H9 (cell line): Measurements from ENCODE around the gene MALSU1. TPM values are rescaled to one million over a fixed set of nuclear protein-coding genes. Genes with fewer than 3 reads are reported as not detected.

Experiments used
- DNase-seq: peaks from one replicate; pipeline ENCODE4 v3.0.0-alpha.2; 2017
- H2AFZ ChIP-seq: one replicate; pipeline ENCODE4 v1.6.1; 2013; ENCODE audit warnings: mild to moderate bottlenecking, low read length, control low read depth, moderate library complexity
- H2AK5ac ChIP-seq: 2 replicates; pipeline ENCODE4 v1.6.1; 2013; ENCODE audit warnings: low read length, control low read depth, mixed read lengths; ENCODE audit not compliant: insufficient read length
- H2BK120ac ChIP-seq: one replicate; pipeline ENCODE4 v1.6.1; 2013; ENCODE audit warnings: low read depth, mild to moderate bottlenecking, low read length, control low read depth, inconsistent platforms; ENCODE audit not compliant: poor library complexity, severe bottlenecking
- H2BK12ac ChIP-seq: 2 replicates; pipeline ENCODE4 v1.6.1; 2013; ENCODE audit warnings: low read length, control low read depth, mixed read lengths, low read depth; ENCODE audit not compliant: insufficient read length
- H2BK15ac ChIP-seq: 2 replicates; pipeline ENCODE4 v1.6.1; 2013; ENCODE audit warnings: low read depth, low read length, control low read depth
- H2BK20ac ChIP-seq: one replicate; pipeline ENCODE4 v1.6.1; 2013; ENCODE audit warnings: low read depth, mild to moderate bottlenecking, low read length, control low read depth, inconsistent platforms; ENCODE audit not compliant: poor library complexity, severe bottlenecking
- H2BK5ac ChIP-seq: 2 replicates; pipeline ENCODE4 v1.6.1; 2013; ENCODE audit warnings: low read length, control low read depth, mixed read lengths; ENCODE audit not compliant: insufficient read length
- H3K14ac ChIP-seq: 2 replicates; pipeline ENCODE4 v1.6.1; 2013; ENCODE audit warnings: low read length, control low read depth; ENCODE audit not compliant: insufficient read depth
- H3K18ac ChIP-seq: 2 replicates; pipeline ENCODE4 v1.6.1; 2013; ENCODE audit warnings: low read depth, mild to moderate bottlenecking, mixed read lengths, low read length, control low read depth; ENCODE audit not compliant: insufficient read length
- H3K23ac ChIP-seq: 2 replicates; pipeline ENCODE4 v1.6.1; 2013; ENCODE audit warnings: low read length, control low read depth, mixed read lengths, low read depth; ENCODE audit not compliant: insufficient read length
- H3K23me2 ChIP-seq: 2 replicates; pipeline ENCODE4 v1.6.1; 2013; ENCODE audit warnings: low read depth, mild to moderate bottlenecking, mixed read lengths, low read length, control low read depth; ENCODE audit not compliant: insufficient read length, poor library complexity, severe bottlenecking
- H3K27ac ChIP-seq: 2 replicates; pipeline ENCODE4 v1.5.1; 2013; ENCODE audit warnings: low read length, control low read depth, mixed read lengths, low read depth; ENCODE audit not compliant: insufficient read length
- H3K27me3 ChIP-seq: 2 replicates; pipeline ENCODE4 v1.6.1; 2013; ENCODE audit warnings: low read length, control low read depth, inconsistent platforms; ENCODE audit not compliant: insufficient read depth
- H3K4ac ChIP-seq: 2 replicates; pipeline ENCODE4 v1.6.1; 2013; ENCODE audit warnings: low read depth, mild to moderate bottlenecking, control low read depth, inconsistent platforms, low read length, moderate library complexity
- H3K4me1 ChIP-seq: 2 replicates; pipeline ENCODE4 v1.6.1; 2013; ENCODE audit warnings: low read length, control low read depth, inconsistent platforms; ENCODE audit not compliant: insufficient read depth
- H3K4me2 ChIP-seq: 2 replicates; pipeline ENCODE4 v1.6.1; 2013; ENCODE audit warnings: low read length, control low read depth, mixed read lengths; ENCODE audit not compliant: insufficient read length, insufficient read depth
- H3K56ac ChIP-seq: 2 replicates; pipeline ENCODE4 v1.6.1; 2013; ENCODE audit warnings: low read depth, mild to moderate bottlenecking, mixed read lengths, low read length, control low read depth; ENCODE audit not compliant: insufficient read length
- H3K79me1 ChIP-seq: 2 replicates; pipeline ENCODE4 v1.6.1; 2013; ENCODE audit warnings: low read depth, mild to moderate bottlenecking, moderate library complexity, low read length, control low read depth, inconsistent platforms; ENCODE audit not compliant: insufficient read depth, poor library complexity, severe bottlenecking
- H3K79me2 ChIP-seq: 2 replicates; pipeline ENCODE4 v1.6.1; 2013; ENCODE audit warnings: low read length, control low read depth, inconsistent platforms; ENCODE audit not compliant: insufficient read depth
- H3K9ac ChIP-seq: 2 replicates; pipeline ENCODE4 v1.6.1; 2013; ENCODE audit warnings: low read length, control low read depth, mixed read lengths; ENCODE audit not compliant: insufficient read length; ENCODE audit errors: extremely low read depth
- H3K9me3 ChIP-seq: one replicate; pipeline ENCODE4 v1.6.1; 2013; ENCODE audit warnings: low read depth, low read length, inconsistent platforms; ENCODE audit not compliant: control insufficient read depth
- H3T11ph ChIP-seq: one replicate; pipeline ENCODE4 v1.6.1; 2013; ENCODE audit warnings: mild to moderate bottlenecking, low read length, control low read depth, inconsistent platforms
- H4K20me1 ChIP-seq: one replicate; pipeline ENCODE4 v1.6.1; 2013; ENCODE audit not compliant: control insufficient read depth, insufficient read length, insufficient read depth
- H4K5ac ChIP-seq: 2 replicates; pipeline ENCODE4 v1.6.1; 2013; ENCODE audit warnings: low read depth, mild to moderate bottlenecking, mixed read lengths, low read length, control low read depth; ENCODE audit not compliant: insufficient read length
- H4K8ac ChIP-seq: replicated peaks from 2 replicates; pipeline ENCODE4 v1.6.1; 2013; ENCODE audit warnings: low read length, control low read depth, mixed read lengths, low read depth; ENCODE audit not compliant: insufficient read length
- H4K91ac ChIP-seq: 2 replicates; pipeline ENCODE4 v1.6.1; 2013; ENCODE audit warnings: low read depth, mild to moderate bottlenecking, moderate library complexity, mixed read lengths, low read length, control low read depth; ENCODE audit not compliant: insufficient read length
- H3K27ac Mint-ChIP-seq, 3 experiments: 2 replicates in 2 of 3; 3 replicates in 1 of 3; pipeline ENCODE4 v1.8.0; 2020 to 2021; ENCODE audit warnings: mixed read lengths in 3 of 3, mild to moderate bottlenecking in 1 of 3, moderate library complexity in 1 of 3
- H3K27me3 Mint-ChIP-seq: 2 replicates; pipeline ENCODE4 v1.8.0; 2021; ENCODE audit warnings: low read depth, mild to moderate bottlenecking, moderate library complexity, mixed read lengths
- H3K36me3 Mint-ChIP-seq, 3 experiments: 2 replicates in 2 of 3; 3 replicates in 1 of 3; pipeline ENCODE4 v1.8.0; 2020 to 2021; ENCODE audit warnings: low read depth in 3 of 3, mixed read lengths in 3 of 3; ENCODE audit not compliant: insufficient read depth in 1 of 3
- H3K4me1 Mint-ChIP-seq, 2 experiments: 2 replicates each; pipeline ENCODE4 v1.8.0; 2020; ENCODE audit warnings: mixed read lengths in 2 of 2
- H3K4me3 Mint-ChIP-seq, 2 experiments: 2 replicates in 1 of 2; 3 replicates in 1 of 2; pipeline ENCODE4 v1.8.0; 2020 to 2021; ENCODE audit warnings: mild to moderate bottlenecking in 2 of 2, mixed read lengths in 2 of 2, moderate library complexity in 1 of 2
- H3K9me3 Mint-ChIP-seq, 2 experiments: 2 replicates in 1 of 2; 3 replicates in 1 of 2; pipeline ENCODE4 v1.8.0; 2020; ENCODE audit warnings: mild to moderate bottlenecking in 2 of 2, mixed read lengths in 2 of 2, moderate library complexity in 1 of 2
- total RNA-seq: library from RNA; stranded (reverse); gene quantifications from 2 replicates; pipeline ENCODE4 v1.2.1, GENCODE V29; 2021
- TF ChIP-seq, protein P1 (sequence below): fragments of 200-600 bp; sonication (generic); conservative IDR thresholded peaks from 3 replicates; pipeline ENCODE4 v1.8.0; 2021; ENCODE audit warnings: antibody characterized with exemption, mild to moderate bottlenecking

Gene MALSU1
- total RNA-seq, 1 experiment from 2014 or later, result 83.4 TPM

DNA sequence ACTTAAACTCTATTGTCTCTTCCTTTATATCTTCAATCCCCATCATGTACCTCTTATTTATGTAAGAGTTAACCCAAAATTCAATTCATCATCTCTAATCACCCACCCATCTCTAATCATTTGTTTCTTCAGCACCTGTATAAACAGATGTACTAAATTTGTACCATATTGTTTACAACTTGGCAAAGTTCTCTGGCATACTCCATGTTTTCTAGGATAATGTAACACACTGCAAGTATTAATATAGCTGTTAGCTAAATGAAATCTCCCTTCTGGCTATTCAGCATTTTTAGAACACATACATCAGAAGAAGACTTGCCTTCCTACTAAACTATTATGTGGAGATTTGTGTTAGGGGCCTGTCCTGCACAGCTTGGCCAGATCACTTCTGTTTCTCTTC lies 33.1 kb downstream of the MALSU1 start:
- DNase-seq, result no peak
- H3K4me3 Mint-ChIP-seq, result no peak overlapping the region
- H3K79me2 ChIP-seq, result no peaks in the 10 kb centered on the region

More for the DNA sequence above, 33.1 kb downstream of the MALSU1 start:
- Histone ChIP-seq H4K20me1 (no peaks in the 10 kb centered on the region), H2BK5ac (no peak overlapping the region), H3K4ac (no peak overlapping the region), H4K91ac (no peak overlapping the region), H2AK5ac (no peak overlapping the region), H4K8ac (no peak overlapping the region), H3K79me1 (no peaks in the 10 kb centered on the region), H2BK120ac (no peak overlapping the region), H2AFZ (no peak overlapping the region), H3K9me3 (no peaks in the 10 kb centered on the region), H2BK12ac (no peak overlapping the region), H2BK20ac (no peak overlapping the region), H3K4me2 (no peak overlapping the region), H3K27ac (no peak overlapping the region), H3K27me3 (no peaks in the 10 kb centered on the region), H3K14ac (no peak overlapping the region), H3K56ac (no peak overlapping the region), H3K9ac (no peak overlapping the region), H3T11ph (no peak overlapping the region), H3K23ac (no peak overlapping the region), H3K18ac (no peak overlapping the region), H4K5ac (no peak overlapping the region), H2BK15ac (no peak overlapping the region), H3K4me1 (no peaks in the 10 kb centered on the region), H3K23me2 (no peaks in the 10 kb centered on the region)
- peaks cover 65 to 95% (median 93%) of the 10 kb centered on the region in 3 experiments for H3K36me3 Mint-ChIP-seq
- H3K9me3 Mint-ChIP-seq, result peaks cover 0 to 3% of the 10 kb centered on the region in 2 experiments; a peak in 2 of 5 replicates
- TF ChIP-seq, protein P1, sequence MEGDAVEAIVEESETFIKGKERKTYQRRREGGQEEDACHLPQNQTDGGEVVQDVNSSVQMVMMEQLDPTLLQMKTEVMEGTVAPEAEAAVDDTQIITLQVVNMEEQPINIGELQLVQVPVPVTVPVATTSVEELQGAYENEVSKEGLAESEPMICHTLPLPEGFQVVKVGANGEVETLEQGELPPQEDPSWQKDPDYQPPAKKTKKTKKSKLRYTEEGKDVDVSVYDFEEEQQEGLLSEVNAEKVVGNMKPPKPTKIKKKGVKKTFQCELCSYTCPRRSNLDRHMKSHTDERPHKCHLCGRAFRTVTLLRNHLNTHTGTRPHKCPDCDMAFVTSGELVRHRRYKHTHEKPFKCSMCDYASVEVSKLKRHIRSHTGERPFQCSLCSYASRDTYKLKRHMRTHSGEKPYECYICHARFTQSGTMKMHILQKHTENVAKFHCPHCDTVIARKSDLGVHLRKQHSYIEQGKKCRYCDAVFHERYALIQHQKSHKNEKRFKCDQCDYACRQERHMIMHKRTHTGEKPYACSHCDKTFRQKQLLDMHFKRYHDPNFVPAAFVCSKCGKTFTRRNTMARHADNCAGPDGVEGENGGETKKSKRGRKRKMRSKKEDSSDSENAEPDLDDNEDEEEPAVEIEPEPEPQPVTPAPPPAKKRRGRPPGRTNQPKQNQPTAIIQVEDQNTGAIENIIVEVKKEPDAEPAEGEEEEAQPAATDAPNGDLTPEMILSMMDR, result no peak
- H3K27me3 Mint-ChIP-seq, result no peaks in the 10 kb centered on the region
- peaks cover 0 to 3% of the 10 kb centered on the region in 2 experiments; a peak in 1 of 4 replicates for H3K4me1 Mint-ChIP-seq
- no peak overlapping the region for H3K27ac Mint-ChIP-seq
